C4-2B (cell line): ENCODE results near the gene ASB10.

Experiments
- H3K27ac ChIP-seq: fragments of 450-650 bp; 2 replicates; pipeline ENCODE4 v1.5.1; 2017
- ZFX ChIP-seq: fragments of 450-650 bp; IDR thresholded peaks from 2 replicates; pipeline ENCODE4 v1.6.1; 2017
- TF ChIP-seq, protein P1 (sequence below): fragments of 450-650 bp; conservative IDR thresholded peaks from 2 replicates; pipeline ENCODE4 v1.5.1; 2017; ENCODE audit warnings: mild to moderate bottlenecking

The ASB10 gene

DNA sequence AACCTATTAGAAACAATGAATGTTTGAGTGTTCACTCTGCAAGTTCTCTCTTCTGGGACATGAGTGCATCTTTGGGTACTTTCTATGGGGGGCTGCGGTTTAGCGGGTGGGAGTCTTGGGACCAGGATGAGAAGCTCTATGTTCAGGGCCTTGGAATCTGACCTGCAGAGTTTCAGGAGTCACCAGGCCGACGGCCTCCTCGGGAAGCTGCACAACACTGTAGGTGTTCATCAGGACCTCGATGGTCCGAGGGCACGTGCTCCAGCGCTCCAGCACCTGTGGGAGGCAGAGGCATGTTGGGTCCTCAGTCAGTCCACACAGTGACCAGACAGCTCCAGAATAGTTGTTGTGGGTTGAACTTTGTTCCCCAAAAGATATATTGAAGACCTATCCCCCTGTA lies 10.6 kb downstream of the ASB10 start:
- TF ChIP-seq ZFX = no peak
- TF ChIP-seq, protein P1, sequence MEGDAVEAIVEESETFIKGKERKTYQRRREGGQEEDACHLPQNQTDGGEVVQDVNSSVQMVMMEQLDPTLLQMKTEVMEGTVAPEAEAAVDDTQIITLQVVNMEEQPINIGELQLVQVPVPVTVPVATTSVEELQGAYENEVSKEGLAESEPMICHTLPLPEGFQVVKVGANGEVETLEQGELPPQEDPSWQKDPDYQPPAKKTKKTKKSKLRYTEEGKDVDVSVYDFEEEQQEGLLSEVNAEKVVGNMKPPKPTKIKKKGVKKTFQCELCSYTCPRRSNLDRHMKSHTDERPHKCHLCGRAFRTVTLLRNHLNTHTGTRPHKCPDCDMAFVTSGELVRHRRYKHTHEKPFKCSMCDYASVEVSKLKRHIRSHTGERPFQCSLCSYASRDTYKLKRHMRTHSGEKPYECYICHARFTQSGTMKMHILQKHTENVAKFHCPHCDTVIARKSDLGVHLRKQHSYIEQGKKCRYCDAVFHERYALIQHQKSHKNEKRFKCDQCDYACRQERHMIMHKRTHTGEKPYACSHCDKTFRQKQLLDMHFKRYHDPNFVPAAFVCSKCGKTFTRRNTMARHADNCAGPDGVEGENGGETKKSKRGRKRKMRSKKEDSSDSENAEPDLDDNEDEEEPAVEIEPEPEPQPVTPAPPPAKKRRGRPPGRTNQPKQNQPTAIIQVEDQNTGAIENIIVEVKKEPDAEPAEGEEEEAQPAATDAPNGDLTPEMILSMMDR = no peak

DNA sequence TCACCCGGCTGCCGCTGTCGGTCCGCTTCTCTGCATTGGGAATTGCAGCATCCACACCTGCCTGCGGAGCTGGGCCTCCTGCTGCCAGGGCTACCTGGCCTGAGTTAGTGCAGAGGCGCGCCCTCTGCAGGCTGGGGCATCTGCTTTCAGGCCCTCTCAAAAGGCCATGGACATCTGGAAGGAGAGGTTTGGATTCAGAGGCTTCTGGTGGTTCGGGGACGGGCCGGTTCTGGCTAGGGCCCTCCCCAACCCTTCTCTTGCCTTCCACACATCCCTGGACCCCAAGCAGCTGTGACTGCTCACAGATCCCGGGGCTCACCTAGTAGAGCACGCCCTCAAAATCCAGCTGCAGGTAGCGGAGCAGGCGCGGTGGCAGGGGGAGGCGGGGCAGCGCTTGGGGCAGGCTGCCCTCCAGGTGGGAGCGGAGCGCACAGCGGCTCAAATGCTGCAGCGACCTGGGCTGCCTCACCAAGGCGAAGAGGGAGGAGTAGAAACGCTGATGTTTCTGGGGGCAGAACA lies 11.2 kb downstream of the ASB10 start:
- no peak overlapping the region for H3K27ac ChIP-seq
- TF ChIP-seq, protein P1 = no peak
- TF ChIP-seq ZFX = no peak

More for the DNA sequence above, 10.6 kb downstream of the ASB10 start:
- H3K27ac ChIP-seq = no peak overlapping the region

DNA sequence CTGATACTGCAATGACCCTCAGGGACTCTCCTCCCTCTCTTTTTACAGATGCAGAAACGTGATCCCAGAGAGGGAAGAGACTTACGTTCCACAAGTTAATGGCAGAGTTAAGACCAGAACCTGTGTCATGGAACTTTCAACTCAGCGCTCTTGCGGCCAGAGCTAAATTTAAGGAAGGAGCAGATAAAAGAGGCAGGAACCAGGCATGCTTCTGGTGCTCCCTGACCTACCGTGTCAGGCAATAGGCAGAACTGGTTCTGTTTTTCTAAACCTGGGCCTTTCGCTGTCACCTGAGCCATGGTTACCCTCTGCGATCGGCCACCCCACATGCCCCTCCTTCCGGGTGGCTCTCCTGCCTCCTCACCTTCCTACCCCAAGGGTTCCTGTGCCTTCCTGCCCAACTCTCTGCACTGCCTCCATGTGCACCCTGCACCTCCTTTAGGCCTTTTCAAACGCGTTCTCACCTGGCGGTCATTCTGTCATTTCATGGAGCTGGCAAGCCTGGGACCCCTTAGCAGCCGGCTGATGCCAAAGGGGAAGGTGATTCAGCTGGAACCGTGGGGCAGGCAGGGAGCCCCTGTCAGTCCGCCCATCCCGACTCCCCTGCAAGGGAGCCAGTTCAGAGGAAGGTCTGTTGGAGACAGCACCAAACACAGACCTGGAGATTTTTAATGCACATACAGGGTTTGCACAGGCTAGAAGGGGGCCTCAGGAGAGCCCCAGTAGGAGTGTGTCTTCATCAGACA lies 11.8 kb downstream of the ASB10 start:
- no peak overlapping the region for H3K27ac ChIP-seq
- no peak for TF ChIP-seq ZFX
- TF ChIP-seq, protein P1 = no peak

DNA sequence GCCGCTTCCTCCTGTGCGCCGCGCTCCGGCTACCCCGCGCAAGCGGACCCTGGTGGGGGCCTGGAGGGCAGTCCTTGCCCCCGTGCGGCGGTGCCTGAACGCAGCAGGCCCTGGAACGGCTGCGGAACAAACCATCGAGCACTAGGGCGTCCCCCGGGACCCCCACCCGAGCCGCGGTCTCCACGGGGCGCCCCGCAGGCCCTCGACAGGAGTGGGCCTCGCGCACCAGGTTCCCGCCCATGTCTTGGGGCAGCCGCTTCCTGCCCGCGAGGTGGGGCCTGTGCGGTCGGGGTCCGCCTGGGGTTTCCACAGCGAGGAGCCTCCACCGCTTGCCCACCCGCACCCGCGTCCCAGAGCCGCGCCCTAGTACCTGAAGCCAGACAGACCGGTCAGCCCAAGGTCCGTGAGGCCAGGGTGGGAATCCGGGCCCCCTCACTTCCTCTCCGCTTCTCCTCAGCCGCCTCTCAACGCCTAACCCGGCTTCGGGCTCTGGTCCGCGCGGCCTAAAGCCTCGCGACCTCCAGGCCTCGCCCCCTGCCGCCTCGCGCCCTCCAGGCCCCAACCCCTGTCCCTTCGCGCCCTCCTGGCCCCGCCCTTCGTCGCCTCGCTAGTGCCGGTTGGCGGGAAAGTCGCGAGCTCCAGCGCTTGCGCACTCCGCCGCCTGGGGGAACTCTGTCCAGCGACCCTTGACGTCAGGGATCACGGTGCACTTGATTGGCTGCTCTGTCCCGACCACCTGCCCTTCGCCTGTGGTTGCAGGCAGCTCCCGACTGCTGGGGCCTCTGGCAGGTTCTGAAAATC lies 12.6 kb downstream of the ASB10 start:
- no peak overlapping the region for H3K27ac ChIP-seq
- TF ChIP-seq ZFX = no peak
- TF ChIP-seq, protein P1 = no peak

DNA sequence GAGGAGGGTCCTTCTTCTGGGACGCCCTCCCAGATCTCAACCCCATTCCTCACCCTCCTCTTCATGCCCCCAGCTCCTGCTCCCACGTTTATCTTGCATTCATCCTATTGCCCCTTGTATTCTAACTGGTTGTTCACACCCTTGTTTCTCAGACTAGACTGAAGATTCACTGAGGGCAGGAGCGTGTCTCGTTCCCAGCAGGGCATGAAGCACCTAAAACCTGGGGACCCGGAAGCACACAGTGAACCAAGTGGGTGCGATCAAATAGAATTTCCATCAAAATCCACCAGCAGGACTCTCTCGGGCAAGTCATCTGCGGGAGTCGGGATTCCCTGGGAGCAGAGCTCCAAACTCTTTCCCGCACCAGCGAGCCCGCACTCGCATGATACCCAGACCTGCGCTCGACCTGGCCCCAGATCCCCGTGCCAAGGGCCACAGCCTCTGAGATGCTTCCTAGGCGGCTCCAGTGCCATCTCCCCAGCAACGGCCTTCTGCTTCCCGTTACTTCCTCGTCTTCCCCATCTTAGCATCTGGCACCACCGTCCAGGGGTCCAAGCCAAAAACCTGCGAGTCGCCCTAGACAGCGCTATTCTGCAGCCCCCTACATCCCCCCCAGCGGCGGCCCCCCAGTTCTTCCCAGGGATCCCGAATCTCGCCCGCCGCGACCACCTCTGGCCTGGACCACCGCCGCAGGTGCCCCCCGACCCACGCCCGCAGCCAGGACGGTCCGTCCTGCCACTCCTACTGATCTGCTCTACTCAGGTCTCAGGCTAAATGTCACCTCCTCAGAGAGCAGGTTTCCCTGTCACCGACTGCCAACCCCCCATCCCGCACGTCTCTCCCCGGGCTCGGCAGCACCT lies 13.4 kb downstream of the ASB10 start:
- TF ChIP-seq ZFX = no peak
- TF ChIP-seq, protein P1 = no peak

GRCh38 chr7:151172273-151173141 lies 14.5 kb downstream of the ASB10 start:
- no peak overlapping the region for H3K27ac ChIP-seq
- TF ChIP-seq, protein P1 = peak; percentile 100
- no peak for TF ChIP-seq ZFX

More for the DNA sequence above, 13.4 kb downstream of the ASB10 start:
- H3K27ac ChIP-seq = no peak overlapping the region
